Measurements from ENCODE around the gene DNAJA4. TPM values are rescaled to one million over a fixed set of nuclear protein-coding genes. Genes with fewer than 3 reads are reported as not detected.

DNAJA4 gene
- total and polyA plus RNA-seq, 10 donors = 6.0 to 51.7 (median 14.8) TPM

- Histone ChIP-seq H3K9me3 (no peaks in the 10 kb centered on the region), H3K4me1 (no peaks in the 10 kb centered on the region), H3K27me3 (replicated peaks in 1 of 7) (no peaks in the 10 kb centered on the region), H3K27ac (no peak overlapping the region), H3K36me3 (no peaks in the 10 kb centered on the region), H3K4me3 (no peak overlapping the region)
- intact Hi-C loops (cut with DNase I; ENCODE audit: low total_unique reads) = no loop called here
- no peak for DNase-seq
- TF ChIP-seq POLR2AphosphoS5 (IDR thresholded peaks at IDR 0.05) = no peak
- WGBS, 5 donors = 84 to 95% (median 88%) methylated on average over 3 of the region's 3 CpGs
Measured at GRCh38 chr15:78256044-78256437, 8.3 kb upstream of the DNAJA4 start.

DNA sequence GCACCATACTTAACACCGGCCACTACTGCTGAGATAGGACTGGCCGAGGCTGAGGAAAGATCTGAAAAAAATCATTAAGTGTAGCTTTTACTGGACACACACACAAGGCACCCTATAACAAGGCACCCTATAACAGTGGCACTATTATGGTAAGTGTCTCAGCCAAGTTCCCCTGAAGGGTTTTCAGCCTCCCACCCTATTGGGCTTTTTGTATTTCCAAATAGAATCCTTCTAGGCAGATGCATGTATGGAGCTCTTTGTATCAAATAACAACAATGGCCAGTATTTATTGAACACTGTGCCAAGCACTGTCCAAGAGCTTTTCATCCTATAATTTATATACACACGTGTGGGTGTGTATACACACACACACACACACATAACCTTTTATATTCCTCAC, 6.7 kb upstream of the DNAJA4 start:
- H3K4me1 ChIP-seq = no peaks in the 10 kb centered on the region
- intact Hi-C loops (cut with DNase I; ENCODE audit: low total_unique reads) = no loop called here
- no peak overlapping the region for H3K4me3 ChIP-seq
- TF ChIP-seq POLR2A (IDR thresholded peaks at IDR 0.05) (no peak), CTCF (IDR thresholded peaks at IDR 0.05 in 8 of 11, conservative IDR thresholded peaks at IDR 0.05 in 3 of 11) (no peak), POLR2AphosphoS5 (IDR thresholded peaks at IDR 0.05) (no peak)
- H3K27me3 ChIP-seq (replicated peaks in 1 of 7) = no peaks in the 10 kb centered on the region
- no peaks in the 10 kb centered on the region for H3K9me3 ChIP-seq
- no peaks in the 10 kb centered on the region for H3K36me3 ChIP-seq
- no peak overlapping the region for H3K27ac ChIP-seq
- 88 to 98% (median 90%) methylated on average over 3 of the region's 3 CpGs for WGBS, 5 donors
- DNase-seq = no peak

- intact Hi-C loops (cut with DNase I; ENCODE audit: low total_unique reads) = no loop called here
- H3K4me1 ChIP-seq = peaks cover 0 to 7% (median 5%) of the 10 kb centered on the region in 6 donors
- 87 to 94% (median 91%) methylated on average over 3 of the region's 3 CpGs for WGBS, 5 donors
- TF ChIP-seq POLR2A (IDR thresholded peaks at IDR 0.05) = no peak
- TF ChIP-seq CTCF (IDR thresholded peaks at IDR 0.05 in 8 of 11, conservative IDR thresholded peaks at IDR 0.05 in 3 of 11) = no peak
- TF ChIP-seq POLR2AphosphoS5 (IDR thresholded peaks at IDR 0.05) = no peak
- H3K27ac ChIP-seq = no peak overlapping the region
- no peak overlapping the region for H3K4me3 ChIP-seq
- no peak for DNase-seq
- H3K9me3 ChIP-seq = no peaks in the 10 kb centered on the region
- no peaks in the 10 kb centered on the region for H3K36me3 ChIP-seq
- no peaks in the 10 kb centered on the region for H3K27me3 ChIP-seq (replicated peaks in 1 of 7)
Measured at GRCh38 chr15:78259232-78259631, 5.1 kb upstream of the DNAJA4 start.

- Histone ChIP-seq H3K36me3 (no peaks in the 10 kb centered on the region), H3K27me3 (replicated peaks in 1 of 7) (no peaks in the 10 kb centered on the region), H3K27ac (no peak overlapping the region), H3K4me3 (no peak overlapping the region), H3K9me3 (no peaks in the 10 kb centered on the region), H3K4me1 (peaks cover 6 to 16% (median 14%) of the 10 kb centered on the region in 6 donors)
- WGBS, 5 donors = 60 to 79% (median 63%) methylated on average over 2 of the region's 2 CpGs
- intact Hi-C loops (cut with DNase I; ENCODE audit: low total_unique reads) = no loop called here
- TF ChIP-seq POLR2AphosphoS5 (IDR thresholded peaks at IDR 0.05) = no peak
- TF ChIP-seq CTCF (IDR thresholded peaks at IDR 0.05 in 8 of 11, conservative IDR thresholded peaks at IDR 0.05 in 3 of 11) = no peak
- TF ChIP-seq POLR2A (IDR thresholded peaks at IDR 0.05) = no peak
- no peak for DNase-seq
Measured at GRCh38 chr15:78260489-78260888, 3.9 kb upstream of the DNAJA4 start.

- no peaks in the 10 kb centered on the region for H3K27me3 ChIP-seq (replicated peaks in 1 of 7)
- WGBS, 5 donors = 84 to 94% (median 91%) methylated on average over 3 of the region's 3 CpGs
- H3K4me1 ChIP-seq = peaks cover 9 to 21% (median 19%) of the 10 kb centered on the region in 6 donors
- TF ChIP-seq POLR2AphosphoS5 (IDR thresholded peaks at IDR 0.05) (no peak), POLR2A (IDR thresholded peaks at IDR 0.05) (no peak), CTCF (IDR thresholded peaks at IDR 0.05 in 8 of 11, conservative IDR thresholded peaks at IDR 0.05 in 3 of 11) (no peak)
- no peak for DNase-seq
- intact Hi-C loops (cut with DNase I; ENCODE audit: low total_unique reads) = no loop called here
- H3K27ac ChIP-seq = no peak overlapping the region
- H3K9me3 ChIP-seq = no peaks in the 10 kb centered on the region
- H3K4me3 ChIP-seq = no peak overlapping the region
- H3K36me3 ChIP-seq = no peaks in the 10 kb centered on the region
Measured at GRCh38 chr15:78261062-78261461, 3.3 kb upstream of the DNAJA4 start.
